HG03342 (cell line): ENCODE data around the gene TIGD1.
"Not testable (repeated sequence)": the region's sequence is repeated elsewhere in the genome, so short reads cannot be mapped to it uniquely, and the experiment has no call there.

Source experiments
- ATAC-seq: cut with Tn5 transposase; IDR thresholded peaks from one replicate; pipeline ENCODE4 v1.9.1; 2021; ENCODE audit warnings: mild to moderate bottlenecking, moderate library complexity; ENCODE audit not compliant: unreplicated experiment

Gene TIGD1

GRCh38 chr2:232540441-232541041 lies 9.8 kb downstream of the TIGD1 start:
- ATAC-seq: no peak

DNA sequence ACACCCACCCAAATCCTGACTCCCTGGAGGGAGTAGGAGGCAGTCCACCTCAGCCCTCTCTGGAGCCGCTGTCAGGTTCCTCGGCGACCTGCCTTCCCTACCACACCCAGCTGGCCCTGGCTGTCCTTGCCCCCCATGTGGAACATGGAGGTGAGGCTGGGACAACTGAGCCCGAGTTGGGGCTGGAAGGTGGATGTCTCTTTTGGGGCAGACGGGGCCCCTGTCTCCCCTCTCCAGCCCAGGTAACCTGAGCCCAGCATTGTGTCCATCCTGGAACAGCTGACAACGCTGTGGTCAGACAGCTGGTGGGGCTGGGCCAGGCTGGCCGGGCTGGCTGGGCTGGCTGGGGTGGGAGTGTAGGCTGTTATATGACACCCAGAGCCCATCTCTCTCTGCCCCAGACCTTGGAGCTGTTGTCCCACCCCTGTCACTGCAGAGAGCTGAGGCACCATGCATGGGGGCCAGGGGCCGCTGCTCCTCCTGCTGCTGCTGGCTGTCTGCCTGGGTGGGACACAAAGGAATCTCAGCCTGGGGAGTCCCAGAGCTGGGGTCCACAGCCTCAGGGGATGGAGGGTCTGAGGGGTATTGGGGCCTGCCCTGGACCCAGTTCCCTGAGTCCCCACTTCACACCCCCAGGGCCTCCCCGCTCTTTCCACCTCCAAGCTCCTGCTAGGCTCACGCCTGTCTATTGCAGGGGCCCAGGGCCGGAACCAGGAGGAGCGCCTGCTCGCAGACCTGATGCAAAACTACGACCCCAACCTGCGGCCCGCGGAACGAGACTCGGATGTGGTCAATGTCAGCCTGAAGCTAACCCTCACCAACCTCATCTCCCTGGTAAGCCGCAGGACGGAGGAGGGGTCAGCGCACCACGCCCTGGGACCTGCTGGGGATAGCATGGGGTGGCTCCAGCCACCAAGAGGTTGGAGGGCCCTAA lies 10.8 kb downstream of the TIGD1 start, which contains the start of gene CHRNG:
TSS of gene CHRNG (plus strand) at position 395 of the 934 bp plus-strand sequence. CDS start at position 451, 56 bp downstream.
- no peak for ATAC-seq

- no peak for ATAC-seq
Observed at GRCh38 chr2:232538671-232539070, 11.7 kb downstream of the TIGD1 start.

DNA sequence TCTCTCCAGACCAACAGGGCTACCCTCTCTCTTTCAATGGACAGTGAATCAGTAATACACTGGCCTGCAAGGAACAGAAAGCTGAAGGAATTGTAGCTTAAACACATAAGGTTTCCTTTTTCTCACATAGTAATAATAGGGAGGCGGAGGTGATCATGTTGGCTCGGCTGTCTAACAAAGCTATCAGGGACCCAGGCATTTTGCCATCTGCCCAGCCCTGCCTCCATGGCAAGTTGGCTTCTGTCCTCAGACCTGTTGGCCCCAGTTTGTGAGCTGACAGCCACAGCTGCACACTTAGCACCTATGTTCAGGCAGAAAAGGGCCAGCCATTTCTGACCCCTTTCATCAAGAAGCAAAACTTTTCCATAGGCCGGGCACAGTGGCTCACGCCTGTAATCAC lies 12.9 kb downstream of the TIGD1 start:
- no peak for ATAC-seq

DNA sequence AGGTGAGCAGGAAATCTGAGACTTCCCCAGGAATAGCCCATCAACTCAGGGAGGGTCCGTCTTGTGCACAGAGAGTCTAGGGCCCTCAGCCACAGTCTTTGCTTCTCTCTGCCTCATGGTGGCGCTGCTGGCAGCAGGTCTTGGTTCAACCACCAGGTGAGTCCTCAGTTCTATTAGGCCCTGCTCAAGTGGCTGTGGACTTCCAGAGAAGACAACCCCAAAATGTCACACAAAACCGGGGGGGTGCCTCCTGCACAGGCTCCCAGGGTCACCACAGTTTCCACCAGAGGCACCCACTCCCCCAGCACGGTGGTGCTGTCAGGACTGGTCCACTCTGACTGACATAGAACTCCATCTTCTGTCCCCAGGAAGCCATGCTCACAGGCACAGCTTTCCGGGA lies 13.3 kb downstream of the TIGD1 start:
- ATAC-seq: no peak

DNA sequence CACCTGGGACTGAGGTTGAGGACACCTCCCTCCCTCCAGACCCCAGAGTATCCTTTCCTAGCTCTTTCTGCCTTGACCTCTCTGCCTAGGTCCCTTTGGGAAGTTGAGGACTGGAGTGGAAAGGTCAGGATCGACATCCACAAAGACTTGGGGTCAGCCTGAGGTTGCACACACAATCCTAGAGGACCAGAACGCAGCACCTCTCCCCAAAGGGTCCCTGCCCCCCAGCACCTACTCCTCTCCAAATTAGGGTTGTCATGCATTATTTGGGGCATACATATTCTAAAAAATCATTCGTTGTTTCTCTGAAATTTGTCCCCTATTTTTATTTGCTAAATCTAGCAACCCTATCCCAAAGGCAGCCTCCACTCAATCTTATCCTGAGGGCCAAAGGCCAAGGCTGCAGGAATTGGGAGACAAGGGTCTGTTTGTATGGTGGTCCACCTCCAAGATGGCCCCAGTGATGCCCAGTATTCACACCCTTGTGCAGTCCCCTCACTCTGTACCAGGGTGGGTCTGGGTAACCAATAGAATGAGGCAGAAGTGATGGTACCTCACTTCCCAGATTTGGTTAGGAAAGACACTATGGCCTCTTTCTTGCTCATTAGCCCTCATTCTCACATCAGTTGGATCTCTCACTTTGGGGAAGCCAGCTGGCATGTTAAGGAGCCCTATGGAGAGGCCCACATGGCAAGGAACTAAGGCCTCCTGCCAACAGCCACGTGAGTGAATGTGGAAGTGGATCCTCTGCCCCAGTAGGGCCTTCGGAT lies 14.4 kb downstream of the TIGD1 start:
- no peak for ATAC-seq

- ATAC-seq: no peak
Observed at GRCh38 chr2:232534940-232535651, 15.3 kb downstream of the TIGD1 start.

DNA sequence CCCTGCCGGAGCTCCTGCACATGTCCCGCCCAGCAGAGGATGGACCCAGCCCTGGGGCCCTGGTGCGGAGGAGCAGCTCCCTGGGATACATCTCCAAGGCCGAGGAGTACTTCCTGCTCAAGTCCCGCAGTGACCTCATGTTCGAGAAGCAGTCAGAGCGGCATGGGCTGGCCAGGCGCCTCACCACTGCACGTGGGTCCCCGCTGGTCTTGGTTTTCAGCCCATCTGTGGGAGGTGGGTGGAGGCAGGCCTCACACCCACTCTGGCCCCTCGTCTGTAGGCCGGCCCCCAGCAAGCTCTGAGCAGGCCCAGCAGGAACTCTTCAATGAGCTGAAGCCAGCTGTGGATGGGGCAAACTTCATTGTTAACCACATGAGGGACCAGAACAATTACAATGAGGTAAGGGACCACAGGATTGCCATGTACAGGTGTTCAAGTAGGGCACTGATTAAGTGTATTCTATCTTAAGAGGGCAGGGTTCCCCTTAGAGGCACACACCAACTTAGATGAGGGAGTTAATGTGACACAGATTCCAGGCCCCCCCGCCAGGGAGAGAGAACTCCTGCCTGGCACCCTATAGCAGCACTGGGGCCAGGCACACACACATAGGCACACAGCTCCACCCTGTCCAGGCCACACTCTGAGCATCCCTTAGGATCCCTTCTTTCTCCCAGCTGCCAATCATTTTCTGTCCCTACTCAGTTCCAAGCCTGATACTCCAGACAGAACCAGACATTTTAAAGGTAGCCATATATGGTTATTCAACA lies 16.2 kb downstream of the TIGD1 start:
- no peak for ATAC-seq

DNA sequence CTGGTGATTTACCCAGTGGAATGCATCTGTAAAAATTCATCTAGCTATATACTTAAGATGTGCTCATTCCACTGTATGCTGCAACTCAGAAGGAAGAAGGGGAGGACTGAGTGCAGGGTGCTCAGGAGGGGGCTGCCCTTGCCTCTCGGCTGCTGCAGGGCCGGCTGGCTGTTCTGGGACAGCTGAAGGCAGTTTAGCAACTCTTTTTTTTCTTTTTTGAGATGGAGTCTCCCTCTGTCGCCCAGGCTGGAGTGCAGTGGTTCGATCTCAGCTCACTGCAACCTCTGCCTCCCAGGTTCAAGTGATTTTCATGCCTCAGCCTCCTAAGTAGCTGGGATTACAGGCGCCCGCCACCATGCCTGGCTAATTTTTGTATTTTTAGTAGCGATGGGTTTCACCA lies 17.5 kb downstream of the TIGD1 start:
- not testable (repeated sequence) for ATAC-seq

DNA sequence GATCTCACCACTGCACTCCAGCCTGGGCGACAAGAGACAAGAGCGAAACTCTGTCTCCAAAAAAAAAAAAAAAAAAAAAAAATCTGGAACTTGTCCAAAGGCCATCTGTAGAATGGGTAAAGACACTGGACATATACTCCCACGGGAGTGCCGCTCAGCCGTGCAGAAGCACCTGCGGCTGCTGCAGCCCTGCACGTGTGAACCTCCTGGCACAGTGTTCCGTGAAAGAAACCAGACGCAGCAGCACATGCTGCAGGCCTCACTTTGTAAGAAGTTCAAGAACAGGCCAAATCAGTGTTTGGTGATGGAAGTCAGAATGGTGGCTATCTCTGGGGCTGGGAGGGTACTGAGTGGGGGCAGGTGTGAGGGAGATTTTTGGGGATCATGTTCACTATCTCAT lies 17.9 kb downstream of the TIGD1 start:
- no peak for ATAC-seq

GRCh38 chr2:232530626-232531260 lies 19.6 kb downstream of the TIGD1 start:
- no peak for ATAC-seq

- no peak for ATAC-seq
Observed at GRCh38 chr2:232529806-232530547, 20.4 kb downstream of the TIGD1 start.

GRCh38 chr2:232528746-232529460 lies 21.5 kb downstream of the TIGD1 start:
- ATAC-seq: no peak

GRCh38 chr2:232527905-232528470 lies 22.4 kb downstream of the TIGD1 start:
- no peak for ATAC-seq

DNA sequence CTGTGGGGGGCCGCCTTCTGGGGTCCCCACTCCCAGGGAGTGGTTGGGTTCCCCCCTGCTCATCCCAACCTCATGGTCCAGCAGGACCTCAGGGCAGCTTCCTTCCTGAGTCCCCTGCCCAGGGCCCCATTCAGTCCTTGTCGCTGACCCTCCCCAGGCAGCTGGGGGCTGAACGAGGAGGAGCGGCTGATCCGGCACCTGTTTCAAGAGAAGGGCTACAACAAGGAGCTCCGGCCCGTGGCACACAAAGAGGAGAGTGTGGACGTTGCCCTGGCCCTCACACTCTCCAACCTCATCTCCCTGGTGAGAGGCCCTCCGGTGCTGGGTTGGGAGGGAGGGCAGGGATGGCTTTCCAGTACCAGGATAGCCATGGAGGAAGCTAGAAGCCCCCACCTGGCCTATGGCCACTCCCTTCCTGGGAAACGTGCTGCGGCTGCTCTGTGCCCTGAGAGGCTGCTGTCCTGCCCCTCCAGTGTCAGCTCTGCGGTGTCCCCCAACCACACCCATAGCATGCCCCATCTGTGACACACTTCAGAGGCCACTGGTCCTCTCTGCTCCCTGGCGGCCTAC lies 23.9 kb downstream of the TIGD1 start:
- no peak for ATAC-seq

GRCh38 chr2:232525791-232526371 lies 24.5 kb downstream of the TIGD1 start, which contains the start of gene CHRND:
Gene CHRND (plus strand): TSS chr2:232526160. CDS start chr2:232526216, 56 bp downstream.
- ATAC-seq: no peak

GRCh38 chr2:232525199-232525598 lies 25.2 kb downstream of the TIGD1 start:
- no peak for ATAC-seq
